Astrocyte of the spinal cord (primary cell): Measurements from ENCODE around the gene DOCK10.
A peak's percentile ranks its signal among the peaks of the same experiment; 100 is the strongest.

Source experiments
- DNase-seq: peaks from one replicate; pipeline ENCODE4 v3.0.0; 2011; ENCODE audit warnings: low read depth, low spot score
- H3K4me3 ChIP-seq: 2 replicates; pipeline ENCODE4 v1.5.1; 2011; ENCODE audit warnings: low read depth, mild to moderate bottlenecking, low read length, moderate library complexity
- CTCF ChIP-seq: IDR thresholded peaks from 2 replicates; pipeline ENCODE4 v1.5.1; 2012; ENCODE audit warnings: low read depth, mild to moderate bottlenecking, low read length, inconsistent platforms
- in situ Hi-C: cut with HindIII; loops from 2 replicates; pipeline ENCODE4 v1.10.0; 2017; ENCODE audit warnings: low sequenced_read_pairs

Gene DOCK10

GRCh38 chr2:224736227-224736626, 306.0 kb downstream of the DOCK10 start:
- no peak for TF ChIP-seq CTCF
- in situ Hi-C loops: no loop called here
- DNase-seq: no peak
- no peak overlapping the region for H3K4me3 ChIP-seq

DNA sequence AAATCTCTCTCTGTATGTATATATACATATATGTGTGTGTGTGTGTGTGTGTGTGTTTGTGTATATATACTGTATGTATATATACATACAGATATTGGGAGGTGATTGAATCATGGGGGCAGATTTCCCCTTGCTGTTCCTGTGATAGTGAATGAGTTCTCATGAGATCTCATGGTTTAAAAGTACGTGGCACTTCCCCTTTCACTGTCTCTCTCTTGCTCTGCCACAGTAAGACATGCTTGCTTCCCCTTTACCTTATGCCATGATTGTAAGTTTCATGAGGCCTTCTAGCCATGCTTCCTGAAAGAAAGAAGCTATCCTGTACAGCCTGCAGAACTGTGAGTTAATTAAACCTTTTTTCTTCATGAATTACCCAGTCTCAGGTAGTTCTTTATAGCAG, 307.3 kb downstream of the DOCK10 start:
- in situ Hi-C loops: no loop called here
- DNase-seq: no peak
- H3K4me3 ChIP-seq: no peak overlapping the region
- no peak for TF ChIP-seq CTCF

- DNase-seq: no peak
- in situ Hi-C loops: no loop called here
- no peak for TF ChIP-seq CTCF
- H3K4me3 ChIP-seq: no peak overlapping the region
Measured at GRCh38 chr2:224731665-224732064, 310.6 kb downstream of the DOCK10 start.

- in situ Hi-C loops: no loop called here
- TF ChIP-seq CTCF: no peak
- no peak for DNase-seq
- no peak overlapping the region for H3K4me3 ChIP-seq
Measured at GRCh38 chr2:224729435-224729834, 312.8 kb downstream of the DOCK10 start.

- no peak overlapping the region for H3K4me3 ChIP-seq
- in situ Hi-C loops: no loop called here
- TF ChIP-seq CTCF: no peak
- DNase-seq: no peak
Measured at GRCh38 chr2:224724331-224724730, 317.9 kb downstream of the DOCK10 start.

GRCh38 chr2:224723586-224724217, 318.6 kb downstream of the DOCK10 start:
- in situ Hi-C loops: no loop called here

More at GRCh38 chr2:224723586-224724217, 318.6 kb downstream of the DOCK10 start:
- TF ChIP-seq CTCF: no peak
- H3K4me3 ChIP-seq: no peak overlapping the region
- peak; percentile 31 for DNase-seq
